Mammary epithelial cell (primary cell): ENCODE measurements around the gene HBQ1.

ENCODE experiments used
- EZH2 ChIP-seq: IDR thresholded peaks from 2 replicates; pipeline ENCODE4 v1.6.1; 2012; ENCODE audit warnings: low read length, inconsistent platforms, borderline replicate concordance
- TF ChIP-seq, protein P1 (sequence below), 2 donors: IDR thresholded peaks in 1 of 2; conservative IDR thresholded peaks in 1 of 2; 2 replicates each; pipeline ENCODE4 v1.5.1; 2011 to 2012; ENCODE audit warnings: inconsistent platforms in 2 of 2, low read length in 2 of 2, mild to moderate bottlenecking in 2 of 2, control low read depth in 1 of 2, low read depth in 1 of 2; ENCODE audit not compliant: insufficient read depth in 1 of 2; ENCODE audit errors: extremely low read depth in 1 of 2

DNA sequence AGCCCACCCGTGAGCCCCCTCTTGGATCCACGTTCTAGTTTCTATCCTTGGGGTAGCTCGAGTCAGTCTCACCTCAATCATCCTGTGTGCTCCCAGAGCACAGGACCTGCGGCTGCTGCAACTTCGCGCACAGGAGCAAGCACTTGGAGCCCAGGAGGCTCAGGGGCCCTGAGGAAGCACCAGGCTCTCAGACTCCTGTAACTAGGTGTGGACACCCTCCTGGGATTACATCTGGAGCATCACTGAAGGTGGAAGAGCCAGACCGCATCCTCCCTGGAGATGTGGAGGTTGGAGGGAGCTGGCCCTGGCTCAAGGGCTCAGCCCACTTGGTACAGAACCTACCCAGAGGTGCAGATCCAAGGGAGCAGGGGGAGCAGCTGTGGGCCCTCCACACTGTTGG is 2.7 kb downstream of the HBQ1 start:
- TF ChIP-seq, protein P1, sequence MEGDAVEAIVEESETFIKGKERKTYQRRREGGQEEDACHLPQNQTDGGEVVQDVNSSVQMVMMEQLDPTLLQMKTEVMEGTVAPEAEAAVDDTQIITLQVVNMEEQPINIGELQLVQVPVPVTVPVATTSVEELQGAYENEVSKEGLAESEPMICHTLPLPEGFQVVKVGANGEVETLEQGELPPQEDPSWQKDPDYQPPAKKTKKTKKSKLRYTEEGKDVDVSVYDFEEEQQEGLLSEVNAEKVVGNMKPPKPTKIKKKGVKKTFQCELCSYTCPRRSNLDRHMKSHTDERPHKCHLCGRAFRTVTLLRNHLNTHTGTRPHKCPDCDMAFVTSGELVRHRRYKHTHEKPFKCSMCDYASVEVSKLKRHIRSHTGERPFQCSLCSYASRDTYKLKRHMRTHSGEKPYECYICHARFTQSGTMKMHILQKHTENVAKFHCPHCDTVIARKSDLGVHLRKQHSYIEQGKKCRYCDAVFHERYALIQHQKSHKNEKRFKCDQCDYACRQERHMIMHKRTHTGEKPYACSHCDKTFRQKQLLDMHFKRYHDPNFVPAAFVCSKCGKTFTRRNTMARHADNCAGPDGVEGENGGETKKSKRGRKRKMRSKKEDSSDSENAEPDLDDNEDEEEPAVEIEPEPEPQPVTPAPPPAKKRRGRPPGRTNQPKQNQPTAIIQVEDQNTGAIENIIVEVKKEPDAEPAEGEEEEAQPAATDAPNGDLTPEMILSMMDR (conservative IDR thresholded peaks at IDR 0.05 in 1 of 2, IDR thresholded peaks at IDR 0.05 in 1 of 2; ENCODE audit: extremely low read depth in 1 of 2, insufficient read depth in 1 of 2, low read depth in 1 of 2, low read length in 2 of 2): no peak
- no peak for TF ChIP-seq EZH2
